Right lobe of liver (tissue), 4 donors: ENCODE results near the gene APOA4.

Experiments used
- POLR2A ChIP-seq: fragments of 450-650 bp; IDR thresholded peaks from one replicate; pipeline ENCODE4 v1.6.1; 2017; ENCODE audit warnings: antibody characterized with exemption, mild to moderate bottlenecking
- TF ChIP-seq, protein P1 (sequence below), 4 donors: fragments of 200-600 bp in 3 of 4; fragments of 450-650 bp in 1 of 4; IDR thresholded peaks; one replicate each; pipeline versions ENCODE4 v1.5.1 to v1.8.0; 2016 to 2022; ENCODE audit warnings: antibody characterized with exemption in 4 of 4, mild to moderate bottlenecking in 2 of 4
- donor health status: DM: no; HTN: no; CAD: no.
- donor health status: DM: no; HTN: no; CAD: no.
- donor health status: DM: no; HTN: yes; CAD: no.

DNA sequence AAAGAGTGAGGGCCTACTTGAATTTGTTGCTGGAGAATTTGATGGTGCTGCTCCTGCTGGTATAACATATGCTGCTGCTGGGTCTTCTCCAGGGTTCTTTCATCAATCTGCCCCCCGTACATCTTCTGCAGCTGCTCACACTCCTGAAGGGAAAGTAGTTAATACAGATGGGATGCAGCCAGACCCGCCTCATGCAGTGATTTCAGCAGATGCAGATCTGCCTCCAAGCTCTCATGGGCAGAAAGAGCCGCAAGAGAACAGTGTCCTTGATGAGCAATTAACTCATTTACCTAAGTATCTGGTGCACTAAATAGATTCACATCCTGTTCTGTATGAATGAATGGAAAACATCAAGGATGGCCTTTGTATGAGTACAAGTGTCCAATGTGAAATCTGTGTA is 39.1 kb upstream of the APOA4 start:
- TF ChIP-seq, protein P1, sequence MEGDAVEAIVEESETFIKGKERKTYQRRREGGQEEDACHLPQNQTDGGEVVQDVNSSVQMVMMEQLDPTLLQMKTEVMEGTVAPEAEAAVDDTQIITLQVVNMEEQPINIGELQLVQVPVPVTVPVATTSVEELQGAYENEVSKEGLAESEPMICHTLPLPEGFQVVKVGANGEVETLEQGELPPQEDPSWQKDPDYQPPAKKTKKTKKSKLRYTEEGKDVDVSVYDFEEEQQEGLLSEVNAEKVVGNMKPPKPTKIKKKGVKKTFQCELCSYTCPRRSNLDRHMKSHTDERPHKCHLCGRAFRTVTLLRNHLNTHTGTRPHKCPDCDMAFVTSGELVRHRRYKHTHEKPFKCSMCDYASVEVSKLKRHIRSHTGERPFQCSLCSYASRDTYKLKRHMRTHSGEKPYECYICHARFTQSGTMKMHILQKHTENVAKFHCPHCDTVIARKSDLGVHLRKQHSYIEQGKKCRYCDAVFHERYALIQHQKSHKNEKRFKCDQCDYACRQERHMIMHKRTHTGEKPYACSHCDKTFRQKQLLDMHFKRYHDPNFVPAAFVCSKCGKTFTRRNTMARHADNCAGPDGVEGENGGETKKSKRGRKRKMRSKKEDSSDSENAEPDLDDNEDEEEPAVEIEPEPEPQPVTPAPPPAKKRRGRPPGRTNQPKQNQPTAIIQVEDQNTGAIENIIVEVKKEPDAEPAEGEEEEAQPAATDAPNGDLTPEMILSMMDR (IDR thresholded peaks at IDR 0.05) = no peak
- no peak for TF ChIP-seq POLR2A
